MM.1S (cell line): ENCODE measurements around the gene OR4D2.

Experiments used
- DNase-seq: peaks from one replicate; pipeline ENCODE4 v3.0.0-alpha.2; 2015
- H2AFZ ChIP-seq: fragments of 300-600 bp; sonication (generic); 2 replicates; pipeline ENCODE4 v1.6.0; 2016; ENCODE audit warnings: antibody characterized with exemption, low read length
- H3F3A ChIP-seq: fragments of 300-600 bp; sonication (generic); 2 replicates; pipeline ENCODE4 v1.6.1; 2016; ENCODE audit warnings: mild to moderate bottlenecking, antibody characterized with exemption, low read length, moderate library complexity, mixed read lengths; ENCODE audit not compliant: insufficient read depth
- H3K27ac ChIP-seq: fragments of 300-600 bp; sonication (generic); 2 replicates; pipeline ENCODE4 v1.5.1; 2016; ENCODE audit warnings: mild to moderate bottlenecking, low read length
- H3K27me3 ChIP-seq: fragments of 300-600 bp; sonication (generic); replicated peaks from 2 replicates; pipeline ENCODE4 v1.6.0; 2016; ENCODE audit warnings: low read length; ENCODE audit not compliant: insufficient read depth
- H3K36me3 ChIP-seq: fragments of 300-600 bp; sonication (generic); replicated peaks from 2 replicates; pipeline ENCODE4 v1.6.1; 2016; ENCODE audit warnings: mild to moderate bottlenecking, low read length, mixed read lengths; ENCODE audit not compliant: insufficient read depth
- H3K4me1 ChIP-seq: fragments of 300-600 bp; sonication (generic); 2 replicates; pipeline ENCODE4 v1.6.1; 2016; ENCODE audit warnings: low read length, mixed read lengths
- H3K4me2 ChIP-seq: fragments of 300-600 bp; sonication (generic); 2 replicates; pipeline ENCODE4 v1.6.0; 2016; ENCODE audit warnings: low read depth, low read length
- H3K4me3 ChIP-seq: fragments of 300-600 bp; sonication (generic); 2 replicates; pipeline ENCODE4 v1.5.1; 2016; ENCODE audit warnings: low read length, mixed read lengths
- H3K79me2 ChIP-seq: fragments of 300-600 bp; sonication (generic); 2 replicates; pipeline ENCODE4 v1.6.1; 2016; ENCODE audit warnings: mixed run types, low read length, mixed read lengths
- H3K9ac ChIP-seq: fragments of 300-600 bp; sonication (generic); 2 replicates; pipeline ENCODE4 v1.6.1; 2016; ENCODE audit warnings: low read length, mixed read lengths
- H3K9me2 ChIP-seq: fragments of 300-600 bp; sonication (generic); replicated peaks from 2 replicates; pipeline ENCODE4 v1.6.1; 2016; ENCODE audit warnings: mild to moderate bottlenecking, low read length, mixed read lengths; ENCODE audit not compliant: insufficient read depth
- H3K9me3 ChIP-seq: fragments of 300-600 bp; sonication (generic); replicated peaks from 2 replicates; pipeline ENCODE4 v1.6.1; 2016; ENCODE audit warnings: mild to moderate bottlenecking, low read length, mixed read lengths; ENCODE audit not compliant: insufficient read depth
- H4K20me1 ChIP-seq: fragments of 300-600 bp; sonication (generic); 2 replicates; pipeline ENCODE4 v1.6.1; 2016; ENCODE audit warnings: mild to moderate bottlenecking, low read length, moderate library complexity, mixed read lengths; ENCODE audit not compliant: insufficient read depth
- EZH2 ChIP-seq: fragments of 300-600 bp; sonication (generic); optimal IDR thresholded peaks from 2 replicates; pipeline ENCODE3; 2017; ENCODE audit warnings: low read depth, mild to moderate bottlenecking, antibody characterized with exemption, low read length, mixed read lengths
- EZH2phosphoT487 ChIP-seq: fragments of 300-600 bp; sonication (generic); IDR thresholded peaks from 2 replicates; pipeline ENCODE4 v1.6.1; 2018; ENCODE audit warnings: antibody characterized with exemption, low read length
- TF ChIP-seq, protein P1 (sequence below): fragments of 300-600 bp; sonication (generic); IDR thresholded peaks from 2 replicates; pipeline ENCODE4 v1.5.1; 2016; ENCODE audit warnings: antibody characterized with exemption, low read length, mixed read lengths

Gene OR4D2

DNA sequence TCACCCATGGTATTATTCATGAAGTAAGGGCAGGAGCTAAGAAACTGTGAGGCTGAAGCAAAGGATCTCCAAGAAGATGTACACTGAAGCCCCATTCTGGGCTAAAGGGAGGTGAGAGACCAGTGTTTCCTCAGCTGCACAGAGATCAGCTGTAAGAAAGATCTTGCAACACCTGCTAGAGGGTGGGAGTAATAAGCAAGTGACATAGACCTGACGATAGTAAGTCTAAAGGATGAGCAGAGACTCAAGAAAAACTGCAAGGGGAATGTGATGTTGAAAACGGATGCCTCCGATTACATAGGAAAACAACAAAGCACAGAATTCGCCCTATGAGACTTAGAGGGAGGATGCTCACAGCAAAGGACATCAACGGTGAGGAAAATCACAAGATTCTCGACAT lies at the start of gene OR4D2:
OR4D2 (plus strand) TSS at position 301 of the 400 bp plus-strand sequence. CDS start 2,674 bp downstream, outside the sequence.
- H3K9me3 ChIP-seq, result no peaks in the 10 kb centered on the region
- H3K4me1 ChIP-seq, result no peaks in the 10 kb centered on the region
- H3K9me2 ChIP-seq, result no peaks in the 10 kb centered on the region
- TF ChIP-seq EZH2phosphoT487, result no peak
- TF ChIP-seq, protein P1, sequence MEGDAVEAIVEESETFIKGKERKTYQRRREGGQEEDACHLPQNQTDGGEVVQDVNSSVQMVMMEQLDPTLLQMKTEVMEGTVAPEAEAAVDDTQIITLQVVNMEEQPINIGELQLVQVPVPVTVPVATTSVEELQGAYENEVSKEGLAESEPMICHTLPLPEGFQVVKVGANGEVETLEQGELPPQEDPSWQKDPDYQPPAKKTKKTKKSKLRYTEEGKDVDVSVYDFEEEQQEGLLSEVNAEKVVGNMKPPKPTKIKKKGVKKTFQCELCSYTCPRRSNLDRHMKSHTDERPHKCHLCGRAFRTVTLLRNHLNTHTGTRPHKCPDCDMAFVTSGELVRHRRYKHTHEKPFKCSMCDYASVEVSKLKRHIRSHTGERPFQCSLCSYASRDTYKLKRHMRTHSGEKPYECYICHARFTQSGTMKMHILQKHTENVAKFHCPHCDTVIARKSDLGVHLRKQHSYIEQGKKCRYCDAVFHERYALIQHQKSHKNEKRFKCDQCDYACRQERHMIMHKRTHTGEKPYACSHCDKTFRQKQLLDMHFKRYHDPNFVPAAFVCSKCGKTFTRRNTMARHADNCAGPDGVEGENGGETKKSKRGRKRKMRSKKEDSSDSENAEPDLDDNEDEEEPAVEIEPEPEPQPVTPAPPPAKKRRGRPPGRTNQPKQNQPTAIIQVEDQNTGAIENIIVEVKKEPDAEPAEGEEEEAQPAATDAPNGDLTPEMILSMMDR, result no peak
- TF ChIP-seq EZH2, result no peak
- no peaks in the 10 kb centered on the region for H3K79me2 ChIP-seq
- no peaks in the 10 kb centered on the region for H4K20me1 ChIP-seq
- no peak within 1 kb of the TSS for H3K27ac ChIP-seq
- H3K4me3 ChIP-seq, result no peak within 1 kb of the TSS
- no peak within 1 kb of the TSS for H3K4me2 ChIP-seq
- no peak within 1 kb of the TSS for H2AFZ ChIP-seq
- no peaks in the 10 kb centered on the region for H3F3A ChIP-seq
- H3K27me3 ChIP-seq, result peaks cover 23% of the 10 kb centered on the region
- DNase-seq, result no peak
- H3K36me3 ChIP-seq, result no peaks in the 10 kb centered on the region
- no peak within 1 kb of the TSS for H3K9ac ChIP-seq

DNA sequence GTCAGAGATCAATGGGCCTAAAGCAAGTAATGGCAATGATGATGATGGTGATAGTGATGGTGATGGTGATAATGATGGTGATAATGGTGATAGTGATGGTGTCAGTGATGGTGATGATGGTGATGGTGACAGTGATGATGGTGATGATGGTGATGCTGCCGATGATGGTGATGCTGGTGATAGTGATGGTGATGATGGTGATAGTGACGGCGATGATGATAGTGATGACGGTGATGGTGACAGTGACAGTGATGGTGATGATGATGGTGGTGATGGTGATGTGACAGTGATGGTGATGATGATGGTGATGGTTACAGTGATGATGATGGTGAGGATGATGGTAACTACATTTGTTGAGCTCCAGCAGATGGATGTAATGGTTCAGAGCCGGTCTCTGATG lies 49.4 kb upstream of the OR4D2 start:
- Histone ChIP-seq H3K79me2 (no peaks in the 10 kb centered on the region), H3K4me1 (no peaks in the 10 kb centered on the region), H3K4me2 (no peak overlapping the region), H3K9me2 (no peaks in the 10 kb centered on the region), H2AFZ (no peak overlapping the region), H3K4me3 (no peak overlapping the region), H4K20me1 (no peaks in the 10 kb centered on the region), H3K9me3 (no peaks in the 10 kb centered on the region), H3F3A (no peaks in the 10 kb centered on the region), H3K9ac (no peak overlapping the region), H3K36me3 (no peaks in the 10 kb centered on the region), H3K27me3 (peaks cover 18% of the 10 kb centered on the region; the same call in 1 of the 2 replicates), H3K27ac (no peak overlapping the region)
- no peak for DNase-seq
- no peak for TF ChIP-seq EZH2phosphoT487
- TF ChIP-seq, protein P1, result no peak
- no peak for TF ChIP-seq EZH2

DNA sequence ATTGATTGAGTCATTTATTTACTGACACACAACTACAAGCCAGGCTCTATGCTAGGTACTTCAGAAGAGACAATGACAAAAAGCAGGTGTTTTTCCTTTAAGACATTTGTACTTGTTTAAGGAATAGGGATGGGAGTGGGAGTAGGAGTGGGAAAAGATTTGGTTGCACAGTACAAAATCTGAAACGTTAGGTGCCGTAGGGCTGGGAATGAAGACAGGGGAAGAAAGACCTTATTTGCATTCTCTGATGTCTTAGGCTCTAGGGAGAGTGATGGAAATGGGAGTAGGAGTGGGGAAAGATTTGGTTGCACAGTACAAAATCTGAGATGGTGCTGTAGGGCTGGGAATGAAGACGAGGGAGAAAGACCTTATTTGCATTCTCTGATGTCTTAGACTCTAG lies 47.3 kb upstream of the OR4D2 start:
- no peaks in the 10 kb centered on the region for H3K36me3 ChIP-seq
- H3K4me3 ChIP-seq, result no peak overlapping the region
- H3K79me2 ChIP-seq, result no peaks in the 10 kb centered on the region
- H2AFZ ChIP-seq, result no peak overlapping the region
- no peak overlapping the region for H3K27ac ChIP-seq
- TF ChIP-seq EZH2phosphoT487 (no peak), EZH2 (no peak)
- TF ChIP-seq, protein P1, result no peak
- H3K9ac ChIP-seq, result no peak overlapping the region
- no peaks in the 10 kb centered on the region for H3K4me1 ChIP-seq
- no peak for DNase-seq
- no peaks in the 10 kb centered on the region for H3K9me3 ChIP-seq
- no peaks in the 10 kb centered on the region for H3F3A ChIP-seq
- H3K27me3 ChIP-seq, result peaks cover 10% of the 10 kb centered on the region; the same call in 1 of the 2 replicates
- no peaks in the 10 kb centered on the region for H3K9me2 ChIP-seq
- H3K4me2 ChIP-seq, result no peak overlapping the region
- H4K20me1 ChIP-seq, result no peaks in the 10 kb centered on the region
